Measurements from ENCODE around the gene KCNH4.
A peak's percentile ranks its signal among the peaks of the same experiment; 100 is the strongest.
"Not testable (repeated sequence)": the region's sequence is repeated elsewhere in the genome, so short reads cannot be mapped to it uniquely, and the experiment has no call there.

Gene KCNH4

DNA sequence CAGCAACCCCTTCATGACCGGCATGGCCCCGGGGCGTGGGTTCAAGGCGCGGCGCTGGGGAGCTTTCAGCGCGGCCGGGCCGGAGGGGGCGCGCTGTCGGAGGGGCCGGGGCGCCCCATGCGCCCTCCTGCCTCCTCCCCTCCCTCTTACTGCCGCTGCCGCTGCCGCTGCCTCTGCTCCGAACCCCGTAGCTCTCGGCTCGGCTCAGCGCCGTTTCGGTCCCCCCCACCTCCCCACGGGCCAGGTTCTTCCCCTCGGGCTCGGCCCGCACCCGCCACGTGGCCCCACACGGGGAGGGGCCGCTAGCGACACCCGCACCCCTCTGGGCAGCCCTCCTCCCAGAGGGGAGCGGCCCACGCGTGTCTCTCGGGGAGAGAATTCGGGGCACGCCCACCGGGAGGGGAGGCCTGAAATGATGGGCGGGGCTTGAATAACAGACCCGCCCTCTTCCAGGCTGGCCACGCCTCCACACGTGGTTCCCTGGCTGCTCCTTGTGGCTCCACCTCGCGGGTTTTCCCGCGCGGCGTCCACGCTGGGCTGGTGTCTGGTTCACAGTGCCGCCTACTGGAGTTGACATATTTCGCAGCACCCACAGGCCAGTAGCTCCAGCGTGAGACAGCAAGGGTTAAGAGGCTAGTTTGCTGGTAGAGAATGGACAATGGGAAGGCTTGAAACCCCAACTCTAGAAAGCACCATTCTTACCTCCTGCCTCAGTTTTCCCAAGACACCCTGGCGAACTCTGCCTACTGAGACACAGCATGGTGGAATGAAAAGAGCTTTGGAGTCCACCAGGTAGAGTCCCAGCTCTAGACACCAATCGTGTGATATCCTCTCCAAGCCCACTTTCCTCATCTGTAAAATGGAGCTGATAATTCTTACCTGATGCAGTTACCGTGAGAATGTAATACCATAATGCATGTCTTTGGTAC lies at the start of gene KCNH4:
Gene KCNH4, minus strand, starts transcription at position 221 of the 929 bp plus-strand sequence. Its CDS starts 197 bp downstream, at position 24.
- DNase-seq (ENCODE audit: low spot score), result peak; percentile 81

DNA sequence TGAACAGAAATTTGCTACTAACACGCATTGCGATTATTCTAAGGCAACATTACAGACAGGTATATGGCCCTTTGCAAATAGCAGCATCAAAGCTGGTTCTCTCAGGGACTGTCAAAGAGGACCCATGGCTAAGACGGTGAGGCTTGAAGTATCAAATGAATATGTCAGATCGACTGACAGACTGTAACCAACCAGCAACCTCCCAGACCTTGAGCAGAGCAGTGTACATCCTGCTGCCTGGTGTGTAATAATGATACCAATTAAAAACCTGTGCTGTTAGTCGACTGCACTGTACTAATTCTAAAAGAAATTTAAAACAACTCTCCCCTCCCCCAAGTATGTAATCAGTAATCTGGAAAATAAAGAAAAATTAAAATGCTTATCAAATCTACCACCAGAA lies 49.3 kb upstream of the KCNH4 start:
- no peak for DNase-seq (ENCODE audit: low spot score)

DNA sequence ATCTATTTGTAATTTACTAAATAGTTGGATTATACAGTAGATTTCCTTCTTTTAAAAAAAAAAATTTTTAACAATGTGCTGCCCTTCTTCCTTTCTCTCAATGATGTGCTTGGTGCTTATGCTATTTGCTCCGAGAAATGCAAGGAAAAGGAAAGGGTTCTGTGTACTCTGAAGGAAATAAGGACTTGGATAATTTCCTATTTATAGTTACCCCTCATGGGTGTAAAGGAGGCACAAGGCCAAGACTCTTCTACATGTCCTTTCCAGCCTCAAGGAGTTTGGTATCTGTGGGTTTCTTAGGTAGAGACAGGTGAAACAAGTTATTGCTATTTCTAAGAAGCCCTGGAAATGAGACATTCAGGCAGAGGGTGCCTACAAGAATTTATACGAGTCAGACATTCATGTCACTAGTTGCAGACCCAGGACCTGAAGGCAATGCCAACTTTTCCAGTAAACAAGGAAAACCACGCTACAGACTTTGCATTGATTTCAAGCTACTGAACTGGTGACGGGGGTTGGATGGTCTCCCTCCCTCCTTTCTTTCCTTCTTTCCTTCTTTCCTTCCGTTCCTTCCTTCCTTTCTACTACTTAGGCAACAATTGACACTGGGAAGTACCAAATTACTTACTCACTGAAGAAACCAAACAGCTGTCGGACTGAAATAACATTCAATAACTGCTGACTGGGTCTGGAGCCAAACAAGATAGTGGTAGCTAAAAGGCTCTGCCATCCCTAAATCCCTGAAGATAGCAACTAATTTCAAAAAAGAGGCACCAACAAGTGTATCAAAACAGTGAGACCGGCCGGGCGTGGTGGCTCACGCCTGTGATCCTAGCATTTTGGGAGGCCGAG lies 47.1 kb upstream of the KCNH4 start:
- DNase-seq (ENCODE audit: low spot score), result no peak

DNA sequence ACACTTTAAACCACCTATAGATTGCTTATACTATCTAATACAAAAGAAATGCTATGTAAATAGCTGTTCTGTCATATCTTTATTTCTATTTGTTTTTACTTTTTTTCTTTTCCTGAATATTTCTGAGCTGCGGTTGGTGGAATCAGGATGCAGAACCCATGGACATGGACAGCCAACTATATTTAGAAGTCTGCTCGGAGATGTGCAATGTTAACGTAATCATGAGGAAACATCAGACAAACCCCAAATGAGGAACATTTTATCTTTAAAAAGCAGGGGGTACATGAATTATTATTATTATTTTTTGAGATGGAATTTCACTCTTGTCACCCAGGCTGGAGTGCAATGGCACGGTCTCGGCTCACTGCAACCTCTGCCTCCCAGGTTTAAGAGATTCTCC lies 44.7 kb upstream of the KCNH4 start:
- DNase-seq (ENCODE audit: low spot score), result no peak

DNA sequence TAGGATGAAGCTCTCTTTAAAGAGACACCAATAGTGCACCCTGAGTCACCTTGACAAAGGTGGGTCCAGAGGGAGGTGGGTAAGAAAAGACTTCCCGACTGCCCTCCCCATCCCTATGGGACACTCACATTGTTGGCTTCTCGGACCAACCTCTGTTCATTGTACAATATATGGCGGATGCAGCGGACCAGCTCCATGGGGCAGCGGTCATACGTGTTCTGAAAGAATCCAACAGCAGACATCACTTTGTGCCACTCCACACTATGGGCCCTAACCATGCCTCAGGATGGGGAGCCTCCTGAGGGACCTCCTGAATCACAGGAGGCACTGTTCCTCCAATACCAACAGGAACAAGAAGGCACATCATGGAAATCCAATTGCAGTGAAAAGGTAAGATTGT lies 43.7 kb upstream of the KCNH4 start:
- DNase-seq (ENCODE audit: low spot score), result no peak

DNA sequence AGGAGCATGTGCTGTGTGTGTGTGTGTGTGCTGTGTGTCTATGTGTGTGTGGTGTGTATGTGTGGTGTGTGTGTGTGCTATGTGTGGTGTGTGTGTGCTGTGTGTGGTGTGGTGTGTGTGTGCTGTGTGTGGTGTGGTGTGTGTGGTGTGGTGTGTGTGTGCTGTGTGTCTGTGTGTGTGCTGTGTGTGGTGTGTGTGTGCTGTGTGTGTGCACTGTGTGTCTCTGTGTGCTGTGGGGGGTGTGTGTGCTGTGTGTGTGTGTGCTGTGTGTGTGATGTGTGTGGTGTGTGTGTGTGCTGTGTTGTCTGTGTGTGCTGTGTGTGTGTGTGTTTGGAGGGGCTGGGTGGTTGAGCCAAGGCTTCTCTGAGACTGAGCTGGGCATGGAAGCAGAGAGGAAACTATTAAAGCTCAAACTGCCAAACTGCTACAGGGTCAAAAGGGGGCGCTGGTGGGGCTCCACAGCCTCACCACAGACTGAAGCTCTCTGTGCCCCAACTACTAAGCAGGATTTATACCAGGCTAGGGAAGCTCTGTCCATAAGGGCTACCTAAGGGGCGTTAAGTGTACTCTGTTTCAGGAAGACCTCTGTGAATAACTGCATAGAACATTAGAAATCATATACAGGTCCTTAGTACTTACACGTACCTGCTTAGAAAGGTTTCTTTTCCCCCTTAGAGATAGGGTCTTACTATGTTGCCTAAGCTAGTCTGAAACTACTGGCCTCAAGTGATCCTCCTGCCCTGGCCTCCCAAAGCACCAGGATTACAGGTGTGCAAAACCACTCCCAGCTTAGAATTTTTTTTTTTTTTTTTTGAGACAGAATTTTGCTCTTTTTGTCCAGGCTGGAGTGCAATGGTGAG lies 41.2 kb upstream of the KCNH4 start:
- peak; percentile 43 for DNase-seq (ENCODE audit: low spot score)

DNA sequence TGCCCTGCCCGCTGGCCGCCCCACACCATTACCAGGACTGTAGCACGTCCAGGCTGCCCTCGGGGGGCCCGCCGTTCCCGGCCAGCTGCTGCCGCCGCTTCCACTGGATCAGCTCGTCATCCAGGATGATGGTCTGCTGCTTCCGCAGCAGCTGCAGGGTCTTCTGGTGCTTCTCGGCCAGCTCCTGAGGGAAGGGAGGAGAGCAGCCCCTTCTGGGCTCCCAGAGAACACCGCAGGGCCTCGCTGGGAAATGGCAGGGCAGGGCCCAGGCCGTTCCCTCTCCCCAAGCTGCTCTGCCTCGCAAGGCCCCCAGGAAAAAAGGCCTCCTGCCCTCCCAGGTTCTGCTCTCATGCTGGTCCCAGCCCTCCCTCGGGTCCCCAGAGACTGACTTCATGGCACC lies 38.3 kb upstream of the KCNH4 start:
- DNase-seq (ENCODE audit: low spot score), result not testable (repeated sequence)

DNA sequence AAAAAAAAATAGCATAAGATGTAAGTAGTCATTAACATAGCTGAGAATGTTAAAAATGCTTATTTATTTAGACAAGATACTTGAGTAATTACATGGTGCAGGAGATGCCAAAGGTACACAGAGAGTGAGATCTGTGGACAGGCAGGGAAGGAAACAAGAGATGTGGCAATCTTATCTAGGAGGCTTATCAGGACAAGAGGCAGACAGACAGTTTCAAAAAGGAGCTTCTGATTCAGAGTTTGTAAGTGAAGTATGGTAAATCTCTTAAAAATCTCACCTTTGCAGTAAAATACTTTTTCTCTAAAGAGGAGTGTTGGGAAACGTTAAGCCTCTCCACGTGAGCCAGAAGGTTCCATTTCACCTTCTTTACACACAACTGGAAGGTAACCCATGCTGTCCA lies 33.2 kb upstream of the KCNH4 start:
- DNase-seq (ENCODE audit: low spot score), result no peak

DNA sequence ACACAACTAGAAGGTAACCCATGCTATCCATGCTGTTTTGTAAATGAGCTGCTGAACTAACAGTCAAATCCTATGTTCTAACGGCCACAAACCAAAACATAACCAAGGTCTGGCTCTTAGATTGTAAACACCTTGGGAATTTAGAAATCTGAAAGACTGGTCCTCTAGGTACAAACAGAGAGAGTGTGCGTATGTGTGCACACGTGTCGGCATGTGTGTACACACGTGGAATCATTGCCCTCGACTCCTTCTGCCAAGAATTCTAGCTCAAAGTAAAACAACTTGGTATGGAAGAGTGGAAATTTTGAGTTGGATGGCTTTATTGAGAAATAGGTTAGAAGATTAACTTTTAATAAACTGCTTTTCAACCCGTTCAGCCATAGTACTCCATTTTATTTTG lies 31.4 kb upstream of the KCNH4 start:
- no peak for DNase-seq (ENCODE audit: low spot score)

DNA sequence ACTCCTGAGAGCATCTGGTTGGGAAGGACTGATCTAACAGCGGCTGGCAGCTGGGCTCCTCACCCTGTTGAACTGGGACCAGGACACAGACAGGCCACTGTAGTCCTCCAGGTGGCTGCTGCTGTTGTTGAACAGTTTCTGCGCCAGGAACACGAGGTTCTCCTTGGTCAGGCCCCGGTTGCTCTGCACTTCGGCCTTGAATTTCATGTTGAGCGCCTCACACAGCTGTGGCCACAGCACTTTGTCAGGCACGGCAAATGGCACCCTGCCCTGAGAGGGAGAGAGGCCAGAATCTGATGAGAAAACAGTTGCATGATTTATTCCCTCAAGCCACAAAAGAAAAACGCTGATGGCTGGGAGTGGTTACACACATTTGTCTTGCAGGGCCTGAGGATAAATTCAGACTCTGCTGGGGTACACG lies 31.0 kb upstream of the KCNH4 start:
- DNase-seq (ENCODE audit: low spot score), result not testable (repeated sequence)

DNA sequence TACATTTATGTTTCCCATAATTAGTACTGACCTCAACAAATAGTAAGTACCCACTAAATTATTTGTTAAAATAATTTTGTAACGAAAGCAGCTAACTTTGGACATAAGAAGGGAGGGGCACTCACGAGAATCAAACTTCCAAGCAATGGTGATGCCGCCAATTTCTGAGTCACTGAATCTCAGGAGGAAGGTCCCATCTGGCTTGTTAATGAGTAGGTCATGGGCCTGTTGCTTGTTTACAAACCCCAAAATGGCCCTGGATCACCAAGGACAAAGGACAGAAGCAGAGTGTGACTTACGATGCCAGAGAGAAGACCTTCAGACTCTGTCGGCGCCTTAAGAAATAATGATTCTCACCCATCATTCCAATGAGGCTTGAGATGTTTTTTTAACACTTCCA lies 29.1 kb upstream of the KCNH4 start:
- no peak for DNase-seq (ENCODE audit: low spot score)

DNA sequence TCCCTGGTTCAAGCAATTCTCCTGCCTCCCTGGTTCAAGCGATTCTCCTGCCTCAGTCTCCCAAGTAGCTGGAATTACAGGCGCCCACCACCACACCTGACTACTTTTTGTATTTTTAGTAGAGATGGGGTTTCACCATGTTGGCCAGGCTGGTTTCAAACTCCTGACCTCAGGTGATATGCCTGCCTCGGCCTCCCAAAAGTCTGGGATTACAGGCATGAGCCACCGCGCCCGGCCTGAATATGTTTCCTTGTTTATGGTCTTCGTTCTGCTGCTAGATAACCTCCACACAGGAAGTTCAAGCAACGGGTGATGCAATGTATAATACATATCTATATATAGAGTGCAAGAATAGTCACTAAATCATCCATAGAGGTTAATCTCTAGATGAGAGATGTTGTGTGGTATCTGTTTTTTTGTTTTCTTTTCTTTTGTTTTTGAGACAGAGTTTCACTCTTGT lies 25.2 kb upstream of the KCNH4 start:
- not testable (repeated sequence) for DNase-seq (ENCODE audit: low spot score)

DNA sequence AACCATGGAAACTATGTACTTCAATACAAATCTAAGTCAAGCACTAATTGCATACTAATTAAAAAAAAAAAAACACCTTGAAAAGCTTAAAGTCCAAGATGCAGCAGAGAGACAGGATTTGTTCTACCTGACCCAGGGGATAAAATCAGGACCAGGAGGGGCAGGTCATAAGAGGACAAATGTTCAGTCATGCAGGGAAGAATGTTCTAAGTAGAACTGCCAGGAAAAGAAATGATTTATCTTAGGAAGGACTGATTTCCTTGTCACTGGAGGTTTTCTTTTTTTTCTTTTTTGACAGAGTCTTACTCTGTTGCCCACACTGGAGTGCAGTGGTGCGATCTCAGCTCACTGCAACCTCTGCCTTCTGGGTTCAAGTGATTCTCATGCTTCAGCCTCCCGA lies 22.4 kb upstream of the KCNH4 start:
- no peak for DNase-seq (ENCODE audit: low spot score)

DNA sequence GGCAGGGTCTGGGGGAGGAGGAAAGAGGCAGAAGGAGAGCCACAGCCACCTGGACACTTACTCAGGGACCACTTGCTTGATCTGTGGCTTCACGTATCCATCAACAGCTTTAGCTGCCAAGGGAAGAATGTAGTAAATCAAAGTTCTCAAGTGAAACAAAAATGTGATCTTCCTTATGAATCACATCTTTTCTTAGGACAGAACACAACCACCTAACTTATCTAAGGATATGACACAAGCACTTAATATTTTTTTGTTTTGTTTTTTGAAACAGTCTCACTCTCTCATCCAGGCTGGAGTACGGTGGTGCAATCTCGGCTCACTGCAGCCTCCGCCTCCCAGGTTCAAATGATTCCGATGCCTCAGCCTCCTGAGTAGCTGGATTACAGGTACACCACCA lies 21.8 kb upstream of the KCNH4 start:
- no peak for DNase-seq (ENCODE audit: low spot score)

DNA sequence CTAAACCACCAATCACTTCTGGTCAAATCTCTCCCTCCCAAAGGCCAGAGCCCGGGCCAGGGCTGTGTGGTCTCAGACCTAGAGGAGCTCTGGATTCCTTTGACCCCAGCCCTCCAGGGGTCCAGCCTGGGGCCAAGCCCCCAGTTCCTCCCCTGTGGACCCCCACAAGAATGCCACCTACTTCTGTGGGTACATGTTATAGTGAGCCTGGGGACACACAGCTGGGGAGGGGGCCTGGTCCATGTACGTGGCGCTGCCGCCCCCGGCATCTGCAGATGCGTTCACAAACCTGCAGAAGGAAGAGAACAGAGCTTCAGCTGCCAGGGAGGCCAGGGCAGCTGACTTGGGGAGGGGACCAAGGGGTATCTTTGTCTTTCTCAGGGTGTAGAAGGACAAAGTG lies 21.2 kb upstream of the KCNH4 start:
- DNase-seq (ENCODE audit: low spot score), result no peak

DNA sequence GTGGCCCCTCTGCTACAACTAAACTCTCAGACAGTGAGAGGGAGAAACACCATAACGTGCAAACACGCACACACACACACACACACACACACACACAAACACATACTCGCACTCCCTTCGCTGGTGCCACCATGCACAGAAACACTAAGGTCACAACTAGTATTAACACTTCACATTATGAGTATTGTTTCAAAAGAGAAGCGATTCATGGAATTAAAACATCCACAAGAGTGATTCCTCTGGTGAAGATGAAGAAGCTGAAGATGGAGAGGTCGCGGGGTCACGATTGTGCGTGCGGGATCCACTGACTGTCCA lies 20.5 kb upstream of the KCNH4 start:
- DNase-seq (ENCODE audit: low spot score), result no peak

DNA sequence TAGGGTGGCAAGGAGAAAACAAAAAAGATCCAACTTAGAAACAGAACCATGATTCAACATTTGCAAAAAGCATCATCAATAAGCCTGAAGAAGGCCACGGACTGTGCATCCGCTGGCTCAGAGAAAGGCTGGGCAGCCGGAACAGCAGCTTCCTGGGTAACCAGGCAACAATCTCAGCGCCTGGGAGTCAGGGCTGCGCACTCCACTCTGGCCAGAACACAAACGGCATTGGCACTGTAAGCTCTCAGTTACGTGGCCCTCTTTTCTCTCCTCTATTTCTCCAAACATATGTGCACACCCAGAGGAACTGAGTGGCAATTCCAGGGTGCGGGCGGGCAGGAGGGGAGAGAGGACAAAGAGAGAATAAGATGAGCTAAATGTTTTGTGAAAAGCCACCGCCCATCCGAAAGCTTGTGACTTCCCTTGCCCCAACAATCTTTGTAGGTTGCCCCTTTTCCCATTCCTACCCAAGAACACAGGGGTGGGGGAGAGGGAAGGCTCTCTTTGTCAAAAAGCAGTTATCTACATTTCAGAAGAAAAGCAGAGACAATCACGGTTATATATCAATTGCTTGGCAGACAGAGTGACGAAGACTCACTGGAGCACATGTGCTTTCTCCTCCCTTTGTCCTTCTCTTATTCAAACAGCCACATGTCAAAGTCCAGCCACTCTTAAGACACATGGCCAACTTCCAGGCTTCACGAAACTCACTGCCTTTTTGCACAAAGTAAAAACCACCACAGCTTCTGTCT lies 19.9 kb upstream of the KCNH4 start:
- no peak for DNase-seq (ENCODE audit: low spot score)

DNA sequence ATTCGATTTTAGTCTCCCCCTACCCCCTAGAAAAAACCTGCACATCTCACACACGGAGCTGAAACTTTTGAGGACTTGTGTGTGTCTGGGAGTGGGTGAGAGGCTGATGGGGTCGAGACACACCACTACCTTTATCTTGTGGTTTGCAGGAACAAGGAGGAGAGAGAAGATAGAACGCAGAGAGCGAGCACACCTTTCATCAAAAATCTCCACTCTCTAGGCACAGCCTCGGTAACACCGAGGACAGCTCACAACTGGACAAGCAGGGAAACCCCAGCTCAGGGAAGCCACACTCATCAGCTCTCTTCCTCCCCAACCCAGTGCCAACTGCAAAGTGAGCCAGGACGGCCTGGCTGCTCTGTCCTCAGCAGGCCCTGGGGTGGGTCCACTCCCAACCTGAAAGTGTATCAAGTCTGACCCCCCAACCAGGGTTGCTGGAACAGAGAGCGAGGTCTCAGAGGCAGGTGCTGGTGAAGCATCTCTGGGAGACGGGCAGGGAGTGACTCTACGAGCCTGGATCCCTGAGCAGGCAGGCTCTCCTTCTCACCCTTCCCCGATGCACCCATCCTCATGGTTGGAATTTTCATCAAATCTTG lies 18.6 kb upstream of the KCNH4 start:
- no peak for DNase-seq (ENCODE audit: low spot score)

DNA sequence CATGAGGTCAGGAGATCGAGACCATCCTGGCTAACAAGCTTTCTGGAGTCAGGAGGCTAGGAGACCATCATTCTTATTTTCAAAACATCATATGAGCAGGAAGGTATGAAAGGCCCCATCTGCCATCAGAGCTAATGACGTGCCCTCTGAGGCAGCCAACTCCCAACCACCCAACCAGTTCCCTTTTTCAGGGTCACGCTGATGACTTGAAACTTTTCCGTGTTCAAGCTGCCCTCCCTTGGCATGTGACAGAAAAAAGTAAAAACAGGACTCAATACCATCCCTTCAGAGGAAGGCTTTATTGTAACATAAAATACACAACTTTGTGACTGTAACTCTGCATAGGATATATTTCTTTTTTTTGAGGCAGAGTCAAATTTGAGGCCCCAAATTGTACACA lies 18.0 kb upstream of the KCNH4 start:
- no peak for DNase-seq (ENCODE audit: low spot score)

DNA sequence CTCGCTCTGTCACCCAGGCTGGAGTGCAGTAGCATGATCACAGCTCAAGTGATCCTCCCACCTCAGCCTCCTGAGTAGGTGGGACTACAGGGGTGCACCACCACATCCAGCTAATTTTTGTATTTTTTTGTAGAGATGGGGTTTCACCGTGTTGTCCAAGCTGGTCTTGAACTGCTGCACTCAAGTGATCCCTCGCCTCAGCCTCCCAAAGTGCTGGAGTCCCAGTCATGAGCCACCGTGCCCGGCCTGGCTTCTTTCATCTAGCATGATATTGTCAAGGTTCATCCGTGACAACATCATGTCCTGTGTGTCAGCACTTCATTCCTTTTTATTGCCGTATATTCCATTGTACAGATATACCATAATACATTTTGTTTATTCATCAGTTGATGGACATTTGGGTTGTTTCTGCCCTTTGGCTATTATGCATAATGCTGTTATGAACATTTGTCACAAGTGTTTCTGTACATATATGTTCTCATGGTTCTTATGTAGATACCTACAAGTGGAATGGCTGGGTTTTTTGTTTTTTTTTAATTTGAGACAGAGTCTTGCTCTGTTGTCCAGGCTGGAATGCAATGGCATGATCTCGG lies 16.7 kb upstream of the KCNH4 start:
- no peak for DNase-seq (ENCODE audit: low spot score)

Data from SW480 (cell line).